Activated CD8-positive, alpha-beta memory T cell treated with anti-CD3 and anti-CD28 coated beads, Interleukin-2, amount 50 U/mL, for 24 hours (primary cell): ENCODE measurements around the gene CACNA1C.

Experiments used
- DNase-seq: peaks from one replicate; pipeline ENCODE4 v3.0.0-alpha.2; 2020; ENCODE audit errors: extremely low read depth

The CACNA1C gene

DNA sequence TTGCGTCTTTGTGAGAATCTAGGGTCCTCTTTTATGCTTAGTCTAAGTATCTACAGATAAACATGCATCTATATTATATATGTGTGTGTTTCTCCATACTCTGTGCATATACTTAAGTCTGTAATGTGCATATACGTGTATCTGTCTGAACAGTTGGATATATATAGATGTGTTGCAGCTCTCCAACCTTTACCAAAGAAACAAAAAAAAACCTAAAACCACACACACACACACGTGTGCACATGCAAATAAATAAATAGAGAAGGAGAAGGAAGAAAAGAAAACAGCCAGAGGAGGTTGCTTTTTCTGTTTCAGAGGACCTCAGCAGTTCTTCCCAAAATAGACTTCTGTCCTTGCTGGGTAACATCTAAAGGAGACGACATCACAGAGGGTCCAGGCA is 244.9 kb downstream of the CACNA1C start:
- no peak for DNase-seq

DNA sequence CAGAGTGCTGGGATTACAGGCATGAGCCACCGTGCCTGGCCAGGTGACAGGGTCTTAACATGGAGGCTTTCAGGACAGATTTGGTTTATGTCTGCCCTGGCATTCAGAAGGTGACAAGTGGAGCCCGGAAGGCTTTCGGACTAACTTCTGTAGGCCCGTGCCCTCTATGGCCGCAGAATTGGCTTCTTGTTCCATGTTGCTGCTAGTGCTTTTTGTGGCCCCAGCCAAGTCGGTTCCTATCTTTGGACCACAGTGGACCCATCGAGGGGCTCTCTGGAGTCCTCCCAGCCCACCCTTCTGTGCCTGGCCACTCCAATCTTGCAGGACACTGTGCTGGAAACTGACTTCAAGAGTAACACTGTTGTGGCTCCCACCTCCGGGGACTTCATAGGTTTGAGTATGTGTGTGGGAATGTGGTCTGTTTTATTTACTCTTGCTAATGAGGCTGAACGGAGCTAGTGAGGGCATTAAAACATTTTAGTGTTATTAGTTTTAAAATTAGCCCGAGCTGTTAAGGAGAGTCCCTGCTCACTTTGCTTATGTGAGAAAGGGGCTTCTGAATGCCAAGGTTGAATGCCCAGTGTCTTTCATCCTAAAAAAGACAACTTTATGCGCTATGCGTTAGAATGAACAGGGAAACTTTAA is 245.9 kb downstream of the CACNA1C start:
- no peak for DNase-seq

DNA sequence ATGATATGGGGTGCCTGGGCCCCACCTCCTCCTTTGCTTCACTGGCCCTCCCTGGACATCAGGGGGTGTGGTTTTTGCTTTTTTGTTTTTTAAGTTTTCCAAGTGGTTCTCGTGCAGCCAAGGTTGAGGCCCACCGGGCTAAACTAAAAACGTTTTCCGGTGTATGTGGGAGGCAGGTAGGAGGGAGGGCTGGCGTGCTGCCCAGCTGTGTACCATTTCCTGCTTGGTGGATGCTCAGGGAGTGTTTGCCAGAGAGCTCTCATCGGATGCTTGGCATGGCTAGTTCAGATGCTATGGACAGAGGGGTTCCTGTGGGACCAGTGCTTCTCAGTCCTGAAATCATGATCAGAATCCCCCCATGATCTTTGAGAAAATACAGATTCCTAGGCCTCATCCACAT is 246.4 kb downstream of the CACNA1C start:
- DNase-seq: no peak

DNA sequence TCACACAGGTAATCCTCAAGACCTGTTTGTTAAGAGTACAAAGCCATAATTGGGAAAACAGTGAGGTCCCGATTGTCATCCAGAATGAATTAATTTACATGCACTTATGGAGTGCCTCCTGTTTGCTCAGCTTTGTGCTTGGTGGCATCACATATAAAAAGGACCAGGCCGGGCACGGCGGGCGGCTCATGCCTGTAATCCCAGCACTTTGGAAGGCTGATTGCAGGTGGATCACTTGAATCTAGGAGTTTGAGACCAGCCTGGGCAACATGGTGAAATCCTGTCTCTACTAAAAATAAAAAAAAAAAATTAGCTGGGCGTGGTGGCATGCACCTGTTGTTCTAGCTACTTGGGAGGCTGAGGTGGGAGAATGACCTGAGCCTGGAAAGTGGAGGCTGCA is 247.4 kb downstream of the CACNA1C start:
- no peak for DNase-seq

DNA sequence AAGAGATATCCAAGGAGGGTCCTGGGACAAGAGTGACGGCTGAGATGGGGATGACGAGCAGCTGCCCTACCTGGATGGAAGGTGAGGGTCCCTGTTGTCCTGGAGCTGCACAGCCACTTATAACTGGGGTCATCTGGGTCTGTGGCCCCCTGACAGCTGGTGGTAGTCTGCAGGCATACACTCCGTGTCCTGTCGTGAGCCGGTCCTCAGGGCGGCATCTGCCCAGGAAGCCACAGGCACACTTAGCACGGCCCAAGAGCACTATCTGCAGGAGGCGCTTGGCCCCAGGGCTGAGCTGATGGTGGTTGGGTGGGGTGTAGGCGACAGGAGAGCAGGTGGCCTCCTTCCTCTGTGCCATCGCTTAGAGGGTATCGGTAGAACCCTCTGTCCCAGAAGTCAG is 248.1 kb downstream of the CACNA1C start:
- no peak for DNase-seq

DNA sequence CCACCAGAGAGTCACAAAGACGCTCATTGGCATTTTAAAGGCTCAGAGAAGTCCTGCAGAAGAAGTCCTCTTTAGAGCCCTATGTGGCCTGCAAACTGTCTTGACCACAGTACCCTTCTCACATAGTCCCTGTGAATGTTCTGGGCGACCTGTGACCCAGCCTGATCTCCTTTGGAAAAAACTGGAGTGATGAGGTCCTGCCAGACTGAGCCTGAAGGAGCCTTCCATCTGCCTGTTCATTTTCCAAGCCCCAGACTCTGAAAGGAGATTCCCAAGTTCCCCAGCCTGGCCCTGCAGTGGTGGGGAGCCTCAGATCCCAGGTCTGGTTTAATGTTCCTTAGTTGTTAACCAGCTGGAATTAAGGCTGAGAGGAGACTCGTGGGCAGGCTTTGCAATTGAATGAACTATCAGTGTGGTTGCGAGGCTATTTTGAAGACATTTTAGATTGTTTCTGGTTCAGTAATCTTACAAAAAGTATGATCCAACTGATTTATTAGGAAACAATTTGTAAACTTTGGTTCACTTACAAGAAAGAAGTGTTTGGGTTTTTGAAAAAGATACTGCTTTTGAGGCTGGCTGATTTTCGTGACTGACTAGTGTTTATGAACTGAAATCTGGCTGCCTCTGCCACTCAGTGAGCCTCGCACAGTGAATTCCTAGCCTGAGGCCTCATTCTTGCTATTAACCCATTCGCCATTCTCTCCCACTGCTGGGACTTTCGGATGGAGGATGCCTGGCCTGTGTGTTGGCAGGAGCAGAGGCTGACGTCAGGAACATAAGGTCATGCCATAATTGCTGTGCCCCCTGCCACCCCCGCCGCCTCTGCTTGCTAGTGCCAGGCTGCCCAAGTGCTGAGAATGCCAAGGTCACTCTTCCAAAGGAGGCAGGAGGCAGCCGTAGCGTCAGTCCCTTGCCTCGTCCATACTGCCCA is 249.0 kb downstream of the CACNA1C start:
- no peak for DNase-seq

DNA sequence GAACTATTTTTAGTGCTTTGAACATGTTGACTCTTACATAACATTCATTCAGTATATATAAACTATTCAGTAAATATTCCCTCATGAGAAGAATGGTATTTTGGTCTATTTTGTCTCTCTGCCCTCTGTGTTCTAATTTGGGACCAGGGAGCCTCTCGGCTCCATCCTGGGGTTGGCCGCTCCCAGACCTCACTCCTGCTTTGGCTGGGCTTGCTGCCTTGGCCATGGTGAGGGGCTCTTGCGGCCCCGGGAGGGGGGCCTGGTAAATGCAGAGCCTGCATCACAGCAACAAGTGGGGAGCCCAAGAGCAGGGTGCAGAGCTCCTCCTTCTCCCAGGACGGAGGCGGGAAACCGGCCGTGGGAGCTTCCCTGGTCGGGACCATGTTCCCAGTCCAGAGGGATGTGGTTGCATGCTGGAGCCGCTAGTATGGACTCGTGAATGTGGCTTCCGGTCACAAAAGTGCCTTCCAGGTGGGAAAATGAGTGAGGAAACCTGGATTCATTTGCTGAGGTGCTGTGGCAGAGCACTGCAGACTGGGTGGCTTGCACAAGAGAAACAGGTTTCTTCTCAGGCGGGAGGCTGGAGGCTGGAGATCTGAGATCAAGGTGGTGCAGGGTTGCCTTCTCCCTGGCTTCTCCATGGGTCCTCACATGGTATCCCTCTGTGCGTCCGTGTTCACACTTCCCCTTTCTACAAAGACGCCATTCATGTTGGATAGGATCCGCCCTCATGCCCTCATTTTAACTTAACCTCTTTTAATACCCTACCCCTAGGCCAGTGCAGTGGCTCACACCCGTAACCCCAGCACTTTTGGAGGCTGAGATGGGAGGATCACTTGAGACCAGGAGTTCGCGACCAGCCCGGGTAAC is 250.2 kb downstream of the CACNA1C start:
- no peak for DNase-seq

DNA sequence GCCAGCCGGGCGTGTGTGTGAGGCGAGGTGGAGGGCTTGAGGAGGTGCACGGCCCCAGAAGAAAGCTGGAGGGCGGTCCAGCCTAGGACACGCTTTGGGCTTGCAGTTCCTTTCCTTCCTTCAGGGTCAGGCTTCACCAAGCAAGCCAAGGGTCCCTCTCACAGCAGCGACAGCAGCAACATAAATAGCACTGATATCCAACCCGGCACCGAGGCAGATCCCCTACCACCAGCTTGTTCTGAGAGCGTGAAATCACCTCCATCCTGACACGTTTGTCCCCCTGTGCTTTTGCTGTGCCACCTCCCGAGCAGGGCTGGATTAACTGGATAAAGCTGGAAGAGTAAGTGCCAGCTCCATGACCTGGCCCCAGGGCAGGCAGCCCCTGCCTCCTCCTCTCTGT is 251.4 kb downstream of the CACNA1C start:
- no peak for DNase-seq

DNA sequence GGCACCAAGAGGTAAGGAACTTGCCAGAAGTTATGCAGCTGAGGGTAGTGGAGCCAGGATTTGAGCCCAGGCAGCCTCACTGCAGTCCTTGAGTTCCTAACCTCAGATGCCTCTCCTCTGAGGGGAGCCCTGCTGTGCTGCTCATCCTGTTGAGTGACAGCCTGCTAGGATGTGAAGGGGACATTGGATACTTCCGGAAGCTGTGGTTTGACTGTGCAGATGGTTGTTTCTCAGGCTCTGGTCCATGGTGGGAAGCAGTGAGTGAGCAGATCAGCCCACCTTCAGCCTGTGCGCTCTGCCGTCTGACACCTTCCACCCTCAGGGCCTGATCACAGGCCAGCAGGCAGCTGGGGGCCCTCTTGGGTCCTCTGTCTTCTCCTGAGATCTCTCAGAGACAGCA is 253.2 kb downstream of the CACNA1C start:
- DNase-seq: no peak

DNA sequence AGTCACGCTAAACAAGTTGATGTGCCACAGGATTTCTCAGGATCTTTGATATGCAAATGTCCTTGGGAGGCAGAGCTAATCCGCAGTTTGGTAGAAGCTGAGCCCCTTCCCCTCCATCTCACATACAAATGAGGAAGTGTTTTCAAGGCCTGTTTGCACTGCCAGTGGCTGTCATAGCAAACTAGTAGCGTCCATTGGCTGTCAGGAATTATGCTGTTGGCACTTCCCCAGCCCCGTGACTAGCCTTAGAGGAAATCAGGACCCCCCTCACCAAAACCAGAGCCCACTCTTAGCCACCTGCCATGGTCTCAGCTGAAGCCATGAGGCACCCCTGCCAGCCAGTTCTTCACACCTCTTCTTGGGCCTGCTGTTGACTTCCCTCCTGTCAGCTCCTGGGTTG is 253.9 kb downstream of the CACNA1C start:
- no peak for DNase-seq

DNA sequence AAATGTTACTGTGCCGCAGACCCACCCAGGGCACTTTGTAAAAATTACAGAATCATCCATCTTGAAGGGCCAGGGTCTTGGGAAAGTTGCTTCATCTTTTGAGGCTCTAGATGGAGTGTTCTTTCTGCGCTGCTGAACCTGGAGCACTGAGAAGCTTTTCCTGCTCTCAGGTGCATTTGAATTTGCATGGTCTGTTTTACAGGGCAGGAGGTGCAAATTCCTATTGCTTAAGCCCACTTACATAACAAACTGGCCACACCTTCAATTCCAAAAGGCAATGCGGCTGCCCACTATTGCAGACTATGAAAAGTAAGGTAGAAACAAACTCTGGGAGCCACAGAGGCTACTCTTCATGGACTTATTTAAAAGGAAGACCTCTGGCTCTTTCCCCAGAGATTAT is 254.8 kb downstream of the CACNA1C start:
- no peak for DNase-seq

DNA sequence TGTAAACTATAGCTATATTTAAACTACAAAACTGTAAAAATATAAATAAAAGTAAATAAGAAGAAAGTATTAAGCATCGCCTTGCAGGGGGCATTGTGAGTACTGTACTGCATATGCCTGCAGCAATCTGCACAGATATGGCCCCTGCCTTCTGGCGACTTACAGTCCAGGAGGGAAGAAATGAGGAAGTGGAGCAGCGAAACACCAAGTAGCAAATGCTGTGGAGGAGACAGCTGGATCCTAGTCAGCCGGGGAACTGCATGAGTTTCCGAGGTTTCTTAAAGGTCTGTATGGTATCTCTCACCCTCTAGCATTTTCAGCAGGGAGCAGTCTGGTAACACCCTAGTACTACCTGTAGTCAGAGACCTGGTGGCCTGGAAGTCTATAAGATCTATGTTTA is 256.9 kb downstream of the CACNA1C start:
- DNase-seq: no peak

DNA sequence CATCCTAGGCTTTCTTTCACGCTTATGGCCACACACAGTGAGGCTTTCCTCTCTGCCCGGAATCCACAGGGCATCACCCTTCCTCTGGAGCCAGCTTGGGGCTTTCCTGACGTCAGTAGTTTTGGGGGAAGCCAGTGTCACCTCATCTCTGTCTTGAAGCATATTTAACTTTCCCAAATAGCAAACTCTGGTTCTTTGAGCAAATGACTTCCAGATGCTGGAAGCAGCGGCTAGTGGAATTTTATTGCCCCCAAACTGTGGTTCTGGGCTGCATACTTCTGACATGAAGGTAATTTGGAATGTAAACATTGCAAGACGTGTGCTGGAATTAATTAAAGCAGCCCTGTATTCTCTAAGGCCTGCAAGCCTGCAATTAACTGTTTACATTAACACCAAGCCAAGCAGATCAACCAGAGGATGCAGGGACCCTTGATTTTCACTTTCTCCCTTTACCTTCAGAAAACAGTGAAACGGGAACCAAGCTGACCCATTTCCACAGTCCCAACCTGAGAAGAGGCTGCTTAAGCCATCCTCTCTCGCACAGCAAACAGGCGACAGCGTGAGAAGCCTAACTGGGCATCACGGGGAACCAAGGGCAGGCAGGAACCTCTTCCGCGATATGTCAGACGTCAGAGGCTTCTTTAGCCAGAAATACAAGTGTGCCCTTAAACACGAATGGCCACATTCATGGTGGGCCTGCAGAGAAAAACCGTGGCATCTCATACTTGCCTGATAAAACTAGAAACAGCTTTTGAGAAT is 258.4 kb downstream of the CACNA1C start:
- DNase-seq: no peak

DNA sequence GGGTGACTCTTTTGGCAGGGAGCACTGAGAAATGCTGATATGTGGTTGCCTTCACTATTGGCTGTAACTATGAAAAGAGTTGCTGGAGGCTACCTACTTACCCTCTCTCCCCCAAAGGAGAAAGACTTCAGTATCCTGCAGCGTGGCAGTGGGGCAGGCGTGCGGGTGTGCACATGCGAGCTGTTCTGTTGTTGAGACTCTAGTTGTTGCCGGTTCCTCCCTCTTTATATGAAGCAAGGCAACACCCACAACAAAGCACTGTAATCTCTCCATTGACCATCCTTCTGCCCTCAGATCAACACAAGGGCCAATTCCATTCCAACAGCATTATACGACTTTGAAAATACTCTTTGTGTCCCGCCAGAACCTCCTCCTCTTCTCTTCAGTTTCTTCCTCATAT is 259.4 kb downstream of the CACNA1C start:
- no peak for DNase-seq

DNA sequence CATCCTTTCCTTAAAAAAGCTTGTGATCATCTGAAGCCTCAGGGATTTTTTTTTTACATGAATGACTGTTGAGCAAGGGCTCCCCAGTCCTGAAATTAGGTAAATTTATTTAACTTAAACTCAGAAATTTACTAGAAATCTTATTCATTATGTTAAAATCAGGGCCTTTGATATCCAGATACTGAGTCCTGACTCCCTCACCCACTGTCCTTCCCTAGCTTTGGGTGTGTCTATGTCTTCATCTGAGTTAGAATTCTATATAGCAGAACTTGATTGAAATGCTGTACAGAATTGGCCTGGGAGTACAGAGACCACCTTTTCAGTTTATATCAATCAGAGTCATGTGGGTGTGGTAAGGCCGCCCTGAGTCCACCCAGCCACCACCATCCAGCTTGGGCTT is 260.0 kb downstream of the CACNA1C start:
- no peak for DNase-seq

DNA sequence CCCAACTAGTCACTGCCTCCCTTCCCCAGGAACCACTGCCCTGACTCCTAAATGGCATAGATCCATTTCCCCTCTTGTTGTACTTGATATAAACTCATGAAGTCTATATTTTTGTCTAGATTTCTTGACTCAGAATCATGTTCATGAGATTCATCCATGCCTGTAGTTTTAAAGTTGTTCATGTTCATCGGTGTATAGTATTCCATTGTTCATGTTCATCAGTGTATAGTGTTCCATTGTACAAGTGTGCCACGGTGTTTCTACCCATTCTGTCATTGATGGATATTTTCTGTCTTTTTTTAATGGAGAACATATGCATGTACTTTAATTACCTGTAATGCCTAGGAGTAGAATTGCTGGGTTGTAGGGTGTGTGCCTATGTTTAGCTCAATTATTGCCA is 261.7 kb downstream of the CACNA1C start:
- no peak for DNase-seq

DNA sequence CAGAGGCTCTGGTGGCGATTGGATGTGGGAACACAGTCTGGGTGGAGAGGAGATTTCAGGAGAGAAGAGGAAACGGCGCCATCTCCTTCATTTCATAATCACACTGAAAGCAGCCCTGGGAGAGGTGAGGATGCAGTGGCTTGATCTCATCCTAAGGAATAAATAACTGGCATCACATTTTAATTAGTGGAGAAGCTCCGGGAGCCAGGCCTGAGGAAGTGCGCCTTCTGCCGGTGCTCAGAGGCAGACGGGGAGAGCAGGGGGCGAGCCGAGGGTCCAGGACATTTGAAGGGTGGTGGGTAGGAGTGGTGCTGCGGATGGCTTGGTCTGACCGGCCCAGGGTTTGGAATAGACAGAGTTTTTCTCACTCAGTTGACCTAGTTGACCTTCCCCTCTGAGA is 265.0 kb downstream of the CACNA1C start:
- no peak for DNase-seq

DNA sequence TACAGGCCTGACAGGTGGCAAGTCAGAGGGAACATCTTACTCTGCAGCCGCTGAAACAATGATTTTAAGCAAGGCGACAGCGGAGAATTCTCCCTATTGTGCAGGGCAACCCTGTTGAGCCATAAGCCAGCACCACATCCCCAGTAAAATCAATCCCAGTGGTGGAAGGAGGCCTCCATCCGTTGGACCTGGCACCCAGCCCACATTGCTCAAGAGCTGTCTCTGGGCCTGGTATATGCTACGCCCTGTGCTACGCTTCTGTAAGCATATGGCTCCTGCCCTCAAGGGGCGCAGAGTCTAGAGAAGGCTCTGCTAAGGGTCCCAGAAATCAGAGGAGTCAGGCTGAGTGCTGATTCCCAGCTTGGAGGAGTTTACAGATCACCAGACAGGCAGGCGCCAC is 265.5 kb downstream of the CACNA1C start:
- DNase-seq: no peak

DNA sequence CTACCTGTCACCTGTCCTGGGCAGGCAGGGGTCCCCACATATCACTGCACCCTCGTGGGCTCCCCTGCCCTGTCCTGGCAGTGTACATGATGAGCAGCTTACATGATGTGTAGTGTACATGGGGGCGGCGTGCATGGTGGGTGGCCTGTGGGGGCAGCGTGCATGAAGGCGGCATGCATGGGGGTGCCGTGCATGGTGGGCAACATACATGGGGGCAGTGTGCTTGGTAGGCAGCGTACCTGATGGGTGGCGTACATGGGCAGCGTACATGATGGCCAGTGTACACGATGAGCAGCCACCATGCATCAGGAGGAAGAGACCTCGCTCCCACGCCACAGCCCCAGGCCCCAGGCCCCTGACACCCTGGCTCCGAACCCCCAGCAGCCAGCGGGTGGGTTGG is 266.3 kb downstream of the CACNA1C start:
- DNase-seq: no peak

DNA sequence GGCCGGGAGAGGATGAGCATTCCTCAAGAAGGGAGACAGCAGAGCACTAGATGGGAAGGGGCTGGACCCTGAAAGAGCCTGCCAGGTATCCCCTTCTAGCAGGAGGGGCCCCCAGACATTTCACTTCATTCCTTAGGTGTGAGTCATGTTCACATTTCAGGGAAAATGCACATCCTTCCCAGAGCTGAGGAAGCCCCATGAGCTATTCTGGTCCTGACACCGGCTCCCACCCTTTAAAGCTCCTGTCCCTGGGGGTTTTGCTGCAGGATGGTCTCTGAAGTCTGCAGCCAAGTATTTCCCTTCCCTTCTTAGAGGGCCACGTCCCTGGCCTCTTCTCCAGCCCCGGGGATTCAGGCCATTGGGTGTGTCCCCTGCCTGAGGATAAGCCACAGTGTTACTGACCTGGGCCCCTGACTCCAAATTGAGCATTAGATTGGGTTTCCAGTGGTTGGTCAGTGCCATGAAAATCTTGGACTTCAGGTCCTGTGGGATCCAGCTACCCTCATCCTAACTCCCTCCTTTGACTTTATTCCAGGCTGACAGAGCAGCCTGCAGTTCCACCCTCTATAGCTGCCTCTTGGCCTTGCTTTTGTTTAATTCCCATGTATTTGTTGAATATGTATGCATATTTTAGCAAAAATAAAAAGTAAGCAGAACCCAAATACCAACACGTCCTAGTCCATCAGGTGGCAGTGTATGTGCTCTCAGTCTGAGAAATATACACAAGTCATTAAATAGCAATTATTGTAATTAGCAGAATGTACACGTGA is 267.1 kb downstream of the CACNA1C start:
- no peak for DNase-seq

DNA sequence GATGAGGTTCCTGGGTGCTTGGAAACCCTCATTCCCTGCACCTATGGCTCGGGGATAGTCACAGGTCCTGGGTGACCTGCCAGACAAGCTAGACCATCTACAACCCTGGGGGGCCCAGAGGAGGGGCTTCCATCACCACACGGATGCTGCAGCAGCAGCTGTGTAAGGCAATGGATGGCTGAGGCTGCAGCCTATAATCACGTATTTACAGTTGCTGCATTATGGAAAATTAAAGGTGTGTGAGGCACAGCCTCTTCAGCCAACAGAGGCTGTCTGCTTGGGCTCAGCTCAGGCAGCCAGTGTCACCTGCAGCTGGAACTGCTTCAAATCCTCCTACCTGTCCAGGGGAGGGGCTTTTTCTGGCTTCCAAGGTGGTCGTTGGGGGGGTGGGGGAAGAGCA is 268.1 kb downstream of the CACNA1C start:
- DNase-seq: no peak
